ENCODE data around the gene FILIP1.

DNA sequence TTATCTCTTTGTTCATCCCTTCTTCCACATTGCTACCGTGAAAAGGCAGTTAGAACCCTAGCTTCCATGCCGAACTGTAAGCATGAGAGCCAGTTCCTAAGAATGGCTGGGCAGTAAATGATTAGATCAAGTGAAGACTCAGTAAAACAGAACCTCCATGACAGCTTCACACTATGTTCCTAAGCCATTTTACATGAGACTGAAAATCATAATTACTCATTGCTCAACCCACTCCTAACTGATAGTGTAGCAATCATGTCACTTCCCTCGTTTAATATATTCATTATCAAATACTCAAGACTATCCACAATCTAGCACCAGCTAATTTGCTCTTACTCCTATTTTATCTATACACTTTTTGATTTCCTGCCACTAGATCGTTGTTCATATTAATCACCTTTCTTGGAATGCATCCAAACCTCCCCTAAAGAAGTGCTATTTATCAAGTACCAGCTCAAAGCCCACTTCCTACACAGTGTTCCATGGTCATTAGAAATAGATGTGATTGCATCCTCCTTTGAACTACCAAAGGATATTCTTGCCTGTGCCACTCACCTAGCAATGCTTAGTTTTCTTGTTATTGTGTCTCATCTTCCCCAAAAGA is 215.0 kb downstream of the FILIP1 start:
- TF ChIP-seq GATA3 (IDR thresholded peaks at IDR 0.05; ENCODE audit: low read depth, low read length) (no peak), GATA2 (IDR thresholded peaks at IDR 0.05; ENCODE audit: low read depth, low read length) (no peak)
